PC-9 (cell line): ENCODE data around the gene FAH. TPM values are rescaled to one million over a fixed set of nuclear protein-coding genes. Genes with fewer than 3 reads are reported as not detected.

Source experiments
- BruUV-seq: library from RNA; stranded (reverse); fragments of 400-500 nt; replicated peaks from 2 replicates; lab custom pipeline; 2021; lab: Mats Ljungman, UMichigan
- CTCF ChIA-PET: fragments of 300-600 bp; sonication (Branson Sonifier 250); formaldehyde crosslinking; loops from one replicate; lab custom pipeline; 2022; ENCODE audit warnings: antibody characterized with exemption; lab: Charles Lee
- POLR2A ChIA-PET: fragments of 300-600 bp; sonication (Branson Sonifier 250); formaldehyde crosslinking; loops from one replicate; lab custom pipeline; 2022; ENCODE audit warnings: antibody characterized with exemption; ENCODE audit not compliant: unreplicated experiment; lab: Charles Lee
- DNase-seq, 2 experiments: peaks; one replicate each; pipeline versions ENCODE4 v3.0.0 to v3.0.0-alpha.2; 2015 to 2022; ENCODE audit warnings: mixed read lengths in 1 of 2
- H2AFZ ChIP-seq: fragments of 200-600 bp; sonication (generic); 2 replicates; pipeline ENCODE4 v1.8.1; 2017; ENCODE audit warnings: antibody characterized with exemption
- H3F3A ChIP-seq: fragments of 200-600 bp; sonication (generic); 2 replicates; pipeline ENCODE4 v1.8.1; 2017; ENCODE audit warnings: antibody characterized with exemption, mild to moderate bottlenecking, low read depth; ENCODE audit not compliant: insufficient read depth
- H3K27ac ChIP-seq: fragments of 200-600 bp; sonication (generic); 2 replicates; pipeline ENCODE4 v1.6.1; 2016; ENCODE audit warnings: mixed run types
- H3K27me3 ChIP-seq: fragments of 200-600 bp; sonication (generic); 2 replicates; pipeline ENCODE4 v1.6.1; 2016; ENCODE audit warnings: low read depth, mixed run types; ENCODE audit not compliant: insufficient read depth
- H3K36me3 ChIP-seq: fragments of 200-600 bp; sonication (generic); 2 replicates; pipeline ENCODE4 v1.6.1; 2016; ENCODE audit warnings: low read depth, mixed run types
- H3K4me1 ChIP-seq: fragments of 200-600 bp; sonication (generic); replicated peaks from 2 replicates; pipeline ENCODE4 v1.6.1; 2016; ENCODE audit warnings: mixed run types; ENCODE audit not compliant: insufficient read depth
- H3K4me2 ChIP-seq: fragments of 200-600 bp; sonication (generic); 2 replicates; pipeline ENCODE4 v1.6.1; 2017; ENCODE audit warnings: mixed run types
- H3K4me3 ChIP-seq: fragments of 200-600 bp; sonication (generic); 2 replicates; pipeline ENCODE4 v1.6.1; 2016; ENCODE audit warnings: mixed run types
- H3K79me2 ChIP-seq: fragments of 200-600 bp; sonication (generic); 2 replicates; pipeline ENCODE4 v1.6.1; 2017; ENCODE audit warnings: low read depth, mixed run types
- H3K9me2 ChIP-seq: fragments of 200-600 bp; sonication (generic); 2 replicates; pipeline ENCODE4 v1.8.1; 2017; ENCODE audit warnings: mild to moderate bottlenecking; ENCODE audit not compliant: insufficient read depth
- H3K9me3 ChIP-seq: fragments of 200-600 bp; sonication (generic); 2 replicates; pipeline ENCODE4 v1.8.1; 2016; ENCODE audit warnings: low read depth; ENCODE audit not compliant: insufficient read depth
- H4K20me1 ChIP-seq: fragments of 200-600 bp; sonication (generic); 2 replicates; pipeline ENCODE4 v1.8.1; 2017; ENCODE audit not compliant: insufficient read depth
- EZH2 ChIP-seq: fragments of 200-600 bp; sonication (generic); IDR thresholded peaks from 2 replicates; pipeline ENCODE4 v1.8.0; 2017; ENCODE audit warnings: antibody characterized with exemption, low read depth
- intact Hi-C: fragments of 100-400 bp; cut with micrococcal nuclease; formaldehyde crosslinking; loops from one replicate; pipeline ENCODE4 v1.10.0; 2022; ENCODE audit not compliant: unreplicated experiment
- total RNA-seq: library from RNA; stranded (reverse); gene quantifications from 2 replicates; pipeline ENCODE4 v1.2.3, GENCODE V29; 2021
- TF ChIP-seq, protein P1 (sequence below): fragments of 200-600 bp; sonication (generic); conservative IDR thresholded peaks from 2 replicates; pipeline ENCODE4 v1.6.1; 2017; ENCODE audit warnings: mixed run types, antibody characterized with exemption, mild to moderate bottlenecking, moderate library complexity

FAH gene
- total RNA-seq, 1 experiment from 2014 or later, result 75.5 TPM

DNA sequence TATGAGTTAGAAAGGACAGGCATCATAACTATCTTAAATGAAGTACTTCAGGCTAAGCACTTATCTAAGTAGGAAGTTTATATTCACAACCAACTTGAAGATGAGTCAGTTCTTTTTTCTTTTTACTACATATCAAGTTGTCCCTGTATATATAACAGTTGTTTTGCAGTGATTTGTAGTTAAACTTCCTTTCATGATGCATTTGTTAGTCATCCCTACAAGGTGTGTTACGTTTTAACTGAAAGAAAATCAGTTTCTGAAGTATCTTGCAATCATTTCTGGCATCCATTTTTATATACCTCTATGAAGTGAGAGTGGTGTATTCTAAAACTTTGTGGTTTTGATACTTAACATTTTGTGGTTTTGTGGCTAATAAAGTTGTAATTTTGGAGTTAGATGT, 47.2 kb upstream of the FAH start:
- no TSS peak for BruUV-seq
- Histone ChIP-seq H3K36me3 (no peaks in the 10 kb centered on the region), H3K4me2 (peak overlapping the region; percentile 54), H3F3A (peaks cover 35% of the 10 kb centered on the region), H2AFZ (no peak overlapping the region), H3K27ac (peak overlapping the region; percentile 83), H3K27me3 (no peaks in the 10 kb centered on the region), H3K79me2 (peaks cover 82% of the 10 kb centered on the region), H3K4me1 (peaks cover 34% of the 10 kb centered on the region), H3K9me2 (no peaks in the 10 kb centered on the region), H3K9me3 (no peaks in the 10 kb centered on the region), H3K4me3 (peak overlapping the region; percentile 33; the same call in 1 of the 2 replicates), H4K20me1 (peaks cover 23% of the 10 kb centered on the region)
- ChIA-PET POLR2A (interaction anchor here (0.7 kb wide), 1 partner anchor 1156 kb away, joined by 4 read pairs; no protein-coding TSS in a partner anchor), CTCF (interaction anchor here (0.6 kb wide), 1 partner anchor 885 kb away, joined by 3 read pairs; no protein-coding TSS in a partner anchor)
- TF ChIP-seq, protein P1, sequence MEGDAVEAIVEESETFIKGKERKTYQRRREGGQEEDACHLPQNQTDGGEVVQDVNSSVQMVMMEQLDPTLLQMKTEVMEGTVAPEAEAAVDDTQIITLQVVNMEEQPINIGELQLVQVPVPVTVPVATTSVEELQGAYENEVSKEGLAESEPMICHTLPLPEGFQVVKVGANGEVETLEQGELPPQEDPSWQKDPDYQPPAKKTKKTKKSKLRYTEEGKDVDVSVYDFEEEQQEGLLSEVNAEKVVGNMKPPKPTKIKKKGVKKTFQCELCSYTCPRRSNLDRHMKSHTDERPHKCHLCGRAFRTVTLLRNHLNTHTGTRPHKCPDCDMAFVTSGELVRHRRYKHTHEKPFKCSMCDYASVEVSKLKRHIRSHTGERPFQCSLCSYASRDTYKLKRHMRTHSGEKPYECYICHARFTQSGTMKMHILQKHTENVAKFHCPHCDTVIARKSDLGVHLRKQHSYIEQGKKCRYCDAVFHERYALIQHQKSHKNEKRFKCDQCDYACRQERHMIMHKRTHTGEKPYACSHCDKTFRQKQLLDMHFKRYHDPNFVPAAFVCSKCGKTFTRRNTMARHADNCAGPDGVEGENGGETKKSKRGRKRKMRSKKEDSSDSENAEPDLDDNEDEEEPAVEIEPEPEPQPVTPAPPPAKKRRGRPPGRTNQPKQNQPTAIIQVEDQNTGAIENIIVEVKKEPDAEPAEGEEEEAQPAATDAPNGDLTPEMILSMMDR, result no peak
- TF ChIP-seq EZH2, result no peak
- intact Hi-C loops, result no loop called here
- peak in 1 of 2 experiments; percentile 88 for DNase-seq

DNA sequence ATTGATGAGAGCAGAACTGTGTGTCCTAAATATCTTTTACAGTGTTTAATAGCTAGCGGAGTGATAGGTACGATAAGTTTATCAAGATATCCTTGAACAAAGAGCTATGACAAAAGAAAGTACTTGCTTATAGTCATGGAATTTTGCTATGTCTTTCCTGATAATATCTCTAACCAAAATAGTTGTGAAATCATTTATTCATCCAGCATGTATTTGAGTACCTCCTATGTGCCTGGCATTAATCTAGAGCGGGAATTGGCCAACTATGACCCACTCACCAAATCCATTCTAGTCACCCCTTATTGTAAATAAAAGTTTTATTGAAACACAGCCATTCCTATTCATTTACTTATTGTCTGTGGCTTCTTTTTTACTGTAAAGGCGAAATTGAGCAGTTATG, 46.7 kb upstream of the FAH start:
- Histone ChIP-seq H3F3A (peaks cover 35% of the 10 kb centered on the region), H3K4me2 (peak overlapping the region; percentile 54), H3K27ac (peak overlapping the region; percentile 83), H3K27me3 (no peaks in the 10 kb centered on the region), H3K9me3 (no peaks in the 10 kb centered on the region), H3K4me3 (peak overlapping the region; percentile 15; the same call in 1 of the 2 replicates), H3K36me3 (no peaks in the 10 kb centered on the region), H3K4me1 (peaks cover 34% of the 10 kb centered on the region), H3K9me2 (no peaks in the 10 kb centered on the region), H3K79me2 (peaks cover 82% of the 10 kb centered on the region), H4K20me1 (peaks cover 23% of the 10 kb centered on the region), H2AFZ (no peak overlapping the region)
- ChIA-PET CTCF (no interaction called here), POLR2A (no interaction called here)
- TF ChIP-seq EZH2, result no peak
- TF ChIP-seq, protein P1, result no peak
- DNase-seq, result peak in 1 of 2 experiments; percentile 91
- BruUV-seq, result no TSS peak
- intact Hi-C loops, result no loop called here

- Histone ChIP-seq H2AFZ (no peak overlapping the region), H3K27ac (0 out of 2 replicates have a peak overlapping the region, but pooled peaks have one; percentile 83), H3K9me2 (no peaks in the 10 kb centered on the region), H4K20me1 (peaks cover 28% of the 10 kb centered on the region), H3K9me3 (no peaks in the 10 kb centered on the region), H3K4me3 (no peak overlapping the region), H3F3A (peaks cover 35% of the 10 kb centered on the region), H3K79me2 (peaks cover 92% of the 10 kb centered on the region), H3K4me2 (no peak overlapping the region), H3K27me3 (no peaks in the 10 kb centered on the region), H3K36me3 (no peaks in the 10 kb centered on the region), H3K4me1 (peaks cover 39% of the 10 kb centered on the region)
- no TSS peak for BruUV-seq
- ChIA-PET CTCF (no interaction called here), POLR2A (no interaction called here)
- intact Hi-C loops, result no loop called here
- no peak for DNase-seq
- no peak for TF ChIP-seq EZH2
- TF ChIP-seq, protein P1, result no peak
Measured at GRCh38 chr15:80107204-80107603, 45.6 kb upstream of the FAH start.
